ENCODE measurements around the gene BZW1. TPM values are rescaled to one million over a fixed set of nuclear protein-coding genes. Genes with fewer than 3 reads are reported as not detected.

Gene BZW1
- total RNA-seq = 590 and 597 TPM in 2 replicates

- peak within 1 kb of the TSS; percentile 91 for H3K27ac ChIP-seq (ENCODE audit: low read depth, low read length)
- H3K4me2 ChIP-seq (ENCODE audit: insufficient read depth, low read length) = peak within 1 kb of the TSS; percentile 99
- no peaks in the 10 kb centered on the region for H3K9me3 ChIP-seq (ENCODE audit: low read depth, low read length)
- H3K36me3 ChIP-seq (ENCODE audit: insufficient read depth, low read length) = peaks cover 32% of the 10 kb centered on the region
- peaks cover 37% of the 10 kb centered on the region for H4K20me1 ChIP-seq (ENCODE audit: insufficient read depth, low read length)
- peak; percentile 95 for DNase-seq (ENCODE audit: insufficient read length, low spot score, missing footprints)
- no peak for TF ChIP-seq CTCF (IDR thresholded peaks at IDR 0.05; ENCODE audit: extremely low read depth, low read depth, low read length)
- H3K27me3 ChIP-seq (ENCODE audit: insufficient read depth, low read length) = no peaks in the 10 kb centered on the region
- H3K79me2 ChIP-seq (ENCODE audit: insufficient read depth, low read length) = peaks cover 48% of the 10 kb centered on the region
- peak within 1 kb of the TSS; percentile 79 for H3K4me3 ChIP-seq (ENCODE audit: insufficient read depth, low read length)
- peaks cover 44% of the 10 kb centered on the region for H3K4me1 ChIP-seq (ENCODE audit: insufficient read depth, low read length)
- H2AFZ ChIP-seq (ENCODE audit: low read length) = peak within 1 kb of the TSS; percentile 78
These were observed at the start of gene BZW1 for GRCh38 chr2:200811333-200812121. Gene BZW1, plus strand, starts transcription at chr2:200811910. Its CDS starts 1,308 bp downstream, at chr2:200813218.

DNA sequence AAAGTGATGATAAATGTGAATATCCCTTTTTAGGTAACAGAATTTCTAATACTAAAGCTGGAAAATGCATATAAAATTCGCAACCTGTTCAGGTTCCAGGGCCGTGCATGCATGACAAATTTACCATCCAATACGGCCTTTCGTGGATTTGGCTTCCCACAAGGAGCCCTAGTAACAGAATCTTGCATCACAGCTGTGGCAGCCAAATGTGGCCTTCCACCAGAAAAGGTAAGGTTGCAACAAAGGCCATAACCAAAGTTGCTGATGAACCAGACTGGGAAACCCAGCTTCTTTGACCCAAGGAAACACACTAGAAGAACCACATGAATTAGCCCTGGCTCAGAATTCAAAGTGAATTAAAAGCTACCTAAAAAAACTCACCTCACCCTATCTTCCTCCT lies 49.6 kb upstream of the BZW1 start:
- no peaks in the 10 kb centered on the region for H3K36me3 ChIP-seq (ENCODE audit: insufficient read depth, low read length)
- TF ChIP-seq CTCF (IDR thresholded peaks at IDR 0.05; ENCODE audit: extremely low read depth, low read depth, low read length) = no peak

DNA sequence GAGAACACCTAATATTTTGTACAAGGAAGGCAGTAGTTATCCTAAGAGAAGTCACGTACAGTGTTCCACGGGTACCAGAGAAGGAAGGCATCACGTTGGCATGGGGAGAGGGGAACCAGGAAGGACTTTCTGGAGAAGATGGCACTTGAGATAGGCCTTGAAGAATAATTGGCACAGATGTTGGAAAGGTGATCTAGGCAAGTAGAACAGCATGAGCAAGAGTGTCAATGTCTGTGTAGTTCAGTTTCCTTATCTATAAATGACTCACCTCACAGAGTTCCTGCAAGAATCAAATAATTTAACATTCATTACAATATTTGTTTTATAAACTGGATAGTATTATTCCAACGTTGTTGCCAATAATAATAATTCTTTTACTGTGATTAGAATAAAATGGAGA lies 48.3 kb upstream of the BZW1 start:
- Histone ChIP-seq H3K4me2 (ENCODE audit: insufficient read depth, low read length) (no peak overlapping the region), H2AFZ (ENCODE audit: low read length) (no peak overlapping the region), H3K27ac (ENCODE audit: low read depth, low read length) (no peak overlapping the region), H3K36me3 (ENCODE audit: insufficient read depth, low read length) (no peaks in the 10 kb centered on the region), H3K4me3 (ENCODE audit: insufficient read depth, low read length) (no peak overlapping the region), H3K79me2 (ENCODE audit: insufficient read depth, low read length) (no peaks in the 10 kb centered on the region), H3K9me3 (ENCODE audit: low read depth, low read length) (no peaks in the 10 kb centered on the region), H3K27me3 (ENCODE audit: insufficient read depth, low read length) (no peaks in the 10 kb centered on the region), H4K20me1 (ENCODE audit: insufficient read depth, low read length) (no peaks in the 10 kb centered on the region), H3K4me1 (ENCODE audit: insufficient read depth, low read length) (peaks cover 49% of the 10 kb centered on the region)
- TF ChIP-seq CTCF (IDR thresholded peaks at IDR 0.05; ENCODE audit: extremely low read depth, low read depth, low read length) = no peak
- no peak for DNase-seq (ENCODE audit: insufficient read length, low spot score, missing footprints)

More for the DNA sequence above, 49.6 kb upstream of the BZW1 start:
- Histone ChIP-seq H3K4me3 (ENCODE audit: insufficient read depth, low read length) (no peak overlapping the region), H3K4me2 (ENCODE audit: insufficient read depth, low read length) (no peak overlapping the region), H3K27me3 (ENCODE audit: insufficient read depth, low read length) (no peaks in the 10 kb centered on the region), H3K27ac (ENCODE audit: low read depth, low read length) (peak overlapping the region; percentile 64), H2AFZ (ENCODE audit: low read length) (no peak overlapping the region), H3K4me1 (ENCODE audit: insufficient read depth, low read length) (peaks cover 61% of the 10 kb centered on the region), H3K79me2 (ENCODE audit: insufficient read depth, low read length) (no peaks in the 10 kb centered on the region), H3K9me3 (ENCODE audit: low read depth, low read length) (no peaks in the 10 kb centered on the region), H4K20me1 (ENCODE audit: insufficient read depth, low read length) (no peaks in the 10 kb centered on the region)
- DNase-seq (ENCODE audit: insufficient read length, low spot score, missing footprints) = no peak

DNA sequence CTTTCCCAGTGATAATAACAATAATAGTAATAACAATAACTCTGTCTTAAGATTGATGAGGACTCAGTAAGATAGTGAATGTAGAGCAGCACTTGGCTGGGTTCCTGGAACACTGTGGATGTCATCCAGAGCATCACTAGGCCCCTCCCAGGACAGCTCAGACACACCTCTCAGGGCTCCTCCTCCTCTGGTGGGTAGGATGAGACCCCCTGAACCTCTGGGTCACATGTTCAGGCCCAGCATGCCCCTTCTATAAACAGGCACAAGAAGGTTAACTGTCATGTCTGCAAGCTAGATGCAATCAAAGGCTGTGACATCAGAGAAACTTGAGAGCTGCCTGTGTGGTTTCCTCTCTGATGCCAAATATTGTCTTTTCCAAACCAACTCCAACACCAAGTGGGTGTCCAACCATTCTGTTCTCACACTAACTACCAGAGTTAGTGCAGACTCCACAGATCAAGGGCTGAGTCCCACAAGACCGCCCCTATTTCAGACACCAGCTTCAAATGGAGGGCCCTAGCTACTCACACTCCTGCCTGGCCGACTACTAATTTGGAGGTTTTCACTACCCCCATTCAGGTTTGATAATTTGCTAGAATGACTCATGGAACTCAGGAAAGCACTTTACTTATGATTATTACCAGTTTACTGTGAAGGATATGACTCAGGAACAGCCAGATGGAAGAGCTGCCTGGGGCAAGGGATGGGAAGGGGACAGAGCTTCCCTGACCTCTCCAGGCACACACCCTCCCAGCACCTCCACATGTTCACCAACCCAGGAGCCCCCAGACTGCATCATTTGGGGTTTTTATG lies 46.4 kb upstream of the BZW1 start:
- H3K27me3 ChIP-seq (ENCODE audit: insufficient read depth, low read length) = no peaks in the 10 kb centered on the region
- H3K9me3 ChIP-seq (ENCODE audit: low read depth, low read length) = no peaks in the 10 kb centered on the region
- no peak overlapping the region for H3K4me3 ChIP-seq (ENCODE audit: insufficient read depth, low read length)
- H3K27ac ChIP-seq (ENCODE audit: low read depth, low read length) = peak overlapping the region; percentile 85
- peak; percentile 66 for DNase-seq (ENCODE audit: insufficient read length, low spot score, missing footprints)
- peaks cover 49% of the 10 kb centered on the region for H3K4me1 ChIP-seq (ENCODE audit: insufficient read depth, low read length)
- no peaks in the 10 kb centered on the region for H3K79me2 ChIP-seq (ENCODE audit: insufficient read depth, low read length)
- H3K36me3 ChIP-seq (ENCODE audit: insufficient read depth, low read length) = no peaks in the 10 kb centered on the region
- TF ChIP-seq CTCF (IDR thresholded peaks at IDR 0.05; ENCODE audit: extremely low read depth, low read depth, low read length) = no peak
- H4K20me1 ChIP-seq (ENCODE audit: insufficient read depth, low read length) = no peaks in the 10 kb centered on the region
- peak overlapping the region; percentile 55 for H3K4me2 ChIP-seq (ENCODE audit: insufficient read depth, low read length)
- peak overlapping the region; percentile 16 for H2AFZ ChIP-seq (ENCODE audit: low read length)

Measured in osteoblast (primary cell).